ENCODE measurements around the gene PSMD8.

DNA sequence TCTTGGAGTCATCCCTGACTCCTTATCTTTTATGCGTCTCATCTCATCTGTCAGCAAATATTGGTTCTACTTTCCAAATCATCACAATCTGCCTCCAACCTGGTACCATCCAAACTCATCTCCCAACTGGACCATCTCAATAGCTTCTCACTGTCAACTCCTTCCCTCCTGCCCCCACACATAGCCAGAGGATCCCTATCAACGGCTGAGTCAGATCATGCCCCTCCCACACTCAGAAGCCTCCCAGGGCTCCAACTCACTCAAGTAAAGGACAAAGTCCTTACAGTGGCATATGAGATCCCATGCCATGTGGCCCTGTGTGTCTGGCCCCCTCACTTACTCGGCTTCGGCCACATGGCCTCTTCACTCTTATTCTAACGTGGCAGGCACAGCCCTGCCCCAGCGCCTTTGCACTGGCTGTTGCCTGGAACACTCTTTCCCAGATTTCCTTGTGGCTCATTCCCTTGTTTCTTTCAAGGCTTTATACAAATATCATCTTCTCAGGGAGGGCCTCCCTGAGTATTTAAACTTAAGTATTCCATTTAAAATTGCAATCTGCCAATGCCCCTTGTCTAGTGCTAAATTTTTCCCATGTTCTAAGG lies 18.4 kb downstream of the PSMD8 start:
- TF ChIP-seq CTCF (conservative IDR thresholded peaks at IDR 0.05; ENCODE audit: low read length), result no peak
- no peak for TF ChIP-seq EZH2phosphoT487 (IDR thresholded peaks at IDR 0.05; ENCODE audit: borderline replicate concordance)
